Measurements from ENCODE around the gene CD300A. TPM values are rescaled to one million over a fixed set of nuclear protein-coding genes. Genes with fewer than 3 reads are reported as not detected.

CD300A gene
- polyA plus RNA-seq, 1 donor (not counting 4 experiments of a cell fraction or from before 2014, with no cell fraction given): 0.07 TPM

DNA sequence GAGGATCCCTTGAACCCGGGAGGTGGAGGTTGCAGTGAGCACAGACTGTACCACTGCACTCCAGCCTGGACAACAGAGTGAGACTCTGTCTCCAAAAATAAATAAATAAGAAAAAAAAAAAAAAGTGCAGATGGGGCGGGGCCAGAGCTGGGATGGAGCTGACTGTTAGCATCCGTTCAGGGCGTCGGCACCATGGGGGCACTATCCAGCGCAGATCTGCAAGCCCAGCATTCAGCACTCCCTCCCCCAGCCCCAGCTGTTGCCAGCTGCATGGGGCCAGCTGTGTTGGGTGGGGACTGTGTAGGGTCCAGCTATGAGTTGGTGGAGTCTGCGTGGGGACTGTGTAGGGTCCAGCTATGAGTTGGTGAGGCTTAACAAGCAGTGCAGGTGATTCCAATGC is 21.3 kb upstream of the CD300A start:
- Histone ChIP-seq H4K20me1 (ENCODE audit: control insufficient read depth, extremely low read depth, insufficient read depth, low read length) (no peaks in the 10 kb centered on the region), H3K4me2 (ENCODE audit: control insufficient read depth, extremely low read depth, insufficient read depth, low read depth, low read length) (no peak overlapping the region), H2AFZ (ENCODE audit: control insufficient read depth, low read length) (no peak overlapping the region), H3K9me1 (ENCODE audit: control insufficient read depth, extremely low read depth, insufficient read depth, low read length) (peaks cover 2% of the 10 kb centered on the region), H3K36me3 (ENCODE audit: control insufficient read depth in 2 of 2, extremely low read depth in 1 of 2, insufficient read depth in 2 of 2, low read length in 2 of 2) (peaks cover 4% of the 10 kb centered on the region in 2 experiments), H3K27ac (ENCODE audit: control insufficient read depth, insufficient read depth, low read length) (no peak overlapping the region), H3K4me3 (ENCODE audit: control insufficient read depth in 2 of 3, extremely low read depth in 1 of 3, insufficient read depth in 2 of 3, low read depth in 1 of 3, low read length in 3 of 3) (no peak overlapping the region), H3K9me3 (ENCODE audit: control insufficient read depth, low read depth, low read length) (no peaks in the 10 kb centered on the region), H3K4me1 (ENCODE audit: control insufficient read depth, extremely low read depth, insufficient read depth, low read length) (peaks cover 14% of the 10 kb centered on the region), H3K79me2 (ENCODE audit: control insufficient read depth, insufficient read depth, low read length) (no peaks in the 10 kb centered on the region), H3K27me3 (ENCODE audit: control insufficient read depth, extremely low read depth, insufficient read depth, low read length) (no peaks in the 10 kb centered on the region), H3K9ac (ENCODE audit: control insufficient read depth, extremely low read depth, insufficient read depth, low read length) (no peak overlapping the region)
- dilution Hi-C loops (cut with MboI; ENCODE audit: extremely low pct_ligation_motif_present, low sequenced_read_pairs): no loop called here
- FAIRE-seq: no peak
- DNase-seq (ENCODE audit: low read depth, low spot score): no peak
- TF ChIP-seq CTCF (optimal IDR thresholded peaks at IDR 0.05 in 1 of 3, IDR thresholded peaks at IDR 0.05 in 1 of 3, conservative IDR thresholded peaks at IDR 0.05 in 1 of 3; ENCODE audit: extremely low read depth in 1 of 3, insufficient read depth in 2 of 3, low read length in 3 of 3) (no peak), EZH2 (IDR thresholded peaks at IDR 0.05; ENCODE audit: low read length) (no peak)

DNA sequence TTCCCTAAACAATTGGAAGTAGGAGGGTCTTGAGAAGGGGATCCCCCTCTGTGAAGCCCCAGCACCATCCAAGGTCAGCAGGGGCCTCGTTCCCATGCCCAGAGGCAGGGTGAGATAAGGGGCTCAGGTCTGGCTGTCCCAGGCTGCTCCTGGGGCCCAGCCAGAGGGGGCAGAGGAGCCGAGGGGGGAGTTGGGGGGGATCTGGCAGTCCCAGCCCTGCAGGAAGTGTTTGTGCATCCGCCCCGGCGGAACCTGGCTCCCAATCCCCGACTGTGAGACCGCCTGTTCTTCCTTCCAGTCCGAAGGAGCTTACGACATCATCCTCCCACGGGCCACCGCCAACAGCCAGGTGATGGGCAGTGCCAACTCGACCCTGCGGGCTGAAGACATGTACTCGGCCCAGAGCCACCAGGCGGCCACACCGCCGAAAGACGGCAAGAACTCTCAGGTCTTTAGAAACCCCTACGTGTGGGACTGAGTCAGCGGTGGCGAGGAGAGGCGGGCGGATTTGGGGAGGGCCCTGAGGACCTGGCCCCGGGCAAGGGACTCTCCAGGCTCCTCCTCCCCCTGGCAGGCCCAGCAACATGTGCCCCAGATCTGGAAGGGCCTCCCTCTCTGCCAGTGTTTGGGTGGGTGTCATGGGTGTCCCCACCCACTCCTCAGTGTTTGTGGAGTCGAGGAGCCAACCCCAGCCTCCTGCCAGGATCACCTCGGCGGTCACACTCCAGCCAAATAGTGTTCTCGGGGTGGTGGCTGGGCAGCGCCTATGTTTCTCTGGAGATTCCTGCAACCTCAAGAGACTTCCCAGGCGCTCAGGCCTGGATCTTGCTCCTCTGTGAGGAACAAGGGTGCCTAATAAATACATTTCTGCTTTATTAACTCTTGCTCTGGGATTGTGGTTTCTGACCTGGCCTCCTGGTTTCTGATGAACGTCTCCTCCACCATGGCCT is 19.6 kb upstream of the CD300A start:
- H3K9ac ChIP-seq (ENCODE audit: control insufficient read depth, extremely low read depth, insufficient read depth, low read length): no peak overlapping the region

More for the DNA sequence above, 19.6 kb upstream of the CD300A start:
- FAIRE-seq: no peak
- TF ChIP-seq CTCF (optimal IDR thresholded peaks at IDR 0.05 in 1 of 3, IDR thresholded peaks at IDR 0.05 in 1 of 3, conservative IDR thresholded peaks at IDR 0.05 in 1 of 3; ENCODE audit: extremely low read depth in 1 of 3, insufficient read depth in 2 of 3, low read length in 3 of 3) (no peak), EZH2 (IDR thresholded peaks at IDR 0.05; ENCODE audit: low read length) (no peak)
- H2AFZ ChIP-seq (ENCODE audit: control insufficient read depth, low read length): no peak overlapping the region
- no peaks in the 10 kb centered on the region for H3K9me3 ChIP-seq (ENCODE audit: control insufficient read depth, low read depth, low read length)
- no peak overlapping the region for H3K4me2 ChIP-seq (ENCODE audit: control insufficient read depth, extremely low read depth, insufficient read depth, low read depth, low read length)
- H3K27me3 ChIP-seq (ENCODE audit: control insufficient read depth, extremely low read depth, insufficient read depth, low read length): peaks cover 2% of the 10 kb centered on the region
- no peaks in the 10 kb centered on the region for H3K79me2 ChIP-seq (ENCODE audit: control insufficient read depth, insufficient read depth, low read length)
- peaks cover 0 to 1% of the 10 kb centered on the region in 2 experiments for H3K36me3 ChIP-seq (ENCODE audit: control insufficient read depth in 2 of 2, extremely low read depth in 1 of 2, insufficient read depth in 2 of 2, low read length in 2 of 2)
- no peaks in the 10 kb centered on the region for H4K20me1 ChIP-seq (ENCODE audit: control insufficient read depth, extremely low read depth, insufficient read depth, low read length)
- H3K4me3 ChIP-seq (ENCODE audit: control insufficient read depth in 2 of 3, extremely low read depth in 1 of 3, insufficient read depth in 2 of 3, low read depth in 1 of 3, low read length in 3 of 3): no peak overlapping the region
- no peak overlapping the region for H3K27ac ChIP-seq (ENCODE audit: control insufficient read depth, insufficient read depth, low read length)
- peaks cover 14% of the 10 kb centered on the region for H3K4me1 ChIP-seq (ENCODE audit: control insufficient read depth, extremely low read depth, insufficient read depth, low read length)
- dilution Hi-C loops (cut with MboI; ENCODE audit: extremely low pct_ligation_motif_present, low sequenced_read_pairs): no loop called here
- H3K9me1 ChIP-seq (ENCODE audit: control insufficient read depth, extremely low read depth, insufficient read depth, low read length): peaks cover 2% of the 10 kb centered on the region
- no peak for DNase-seq (ENCODE audit: low read depth, low spot score)
